CD4-positive, alpha-beta T cell (primary cell): ENCODE results near the gene LMBR1L. TPM values are rescaled to one million over a fixed set of nuclear protein-coding genes. Genes with fewer than 3 reads are reported as not detected.
"Not testable (repeated sequence)": the region's sequence is repeated elsewhere in the genome, so short reads cannot be mapped to it uniquely, and the experiment has no call there.

Experiments
- ATAC-seq: fragments of 200-7000 bp; cut with Tn5 transposase; one replicate; pipeline ENCODE4 v1.10.0; 2022; ENCODE audit warnings: mild to moderate bottlenecking; ENCODE audit not compliant: poor library complexity
- CTCF ChIA-PET: fragments of 350-600 bp; sonication (Branson Sonifier 250); formaldehyde crosslinking; loops from one replicate; lab custom pipeline; 2021; ENCODE audit warnings: antibody characterized with exemption, inconsistent platforms; lab: Charles Lee
- POLR2A ChIA-PET: fragments of 350-600 bp; sonication (Branson Sonifier 250); formaldehyde crosslinking; loops from one replicate; lab custom pipeline; 2021; ENCODE audit warnings: antibody characterized with exemption, inconsistent platforms; lab: Charles Lee
- DNase-seq, 14 experiments: peaks; one replicate each; pipeline ENCODE4 v3.0.0-alpha.2; 2013 to 2020; ENCODE audit warnings: mixed read lengths in 2 of 14
- H3K27ac ChIP-seq, 2 donors: one replicate each; pipeline versions ENCODE4 v1.5.1 to v1.7.0; 2013; ENCODE audit warnings: low read length in 2 of 2, low read depth in 1 of 2, mild to moderate bottlenecking in 1 of 2
- H3K27me3 ChIP-seq, 2 experiments: 1 replicate in 1 of 2; 2 replicates in 1 of 2; pipeline versions ENCODE4 v1.6.1 to v1.7.0; 2013; ENCODE audit warnings: low read length in 2 of 2, control low read depth in 1 of 2, mild to moderate bottlenecking in 1 of 2, moderate library complexity in 1 of 2; ENCODE audit not compliant: insufficient read depth in 2 of 2, control insufficient read depth in 1 of 2
- H3K36me3 ChIP-seq: one replicate; pipeline ENCODE4 v1.6.1; 2013; ENCODE audit warnings: low read length, control low read depth; ENCODE audit not compliant: insufficient read depth
- H3K4me1 ChIP-seq: one replicate; pipeline ENCODE4 v1.6.1; 2013; ENCODE audit warnings: low read length, control low read depth; ENCODE audit not compliant: insufficient read depth
- H3K4me3 ChIP-seq: one replicate; pipeline ENCODE4 v1.5.1; 2013; ENCODE audit warnings: mild to moderate bottlenecking, low read length, moderate library complexity
- H3K9me3 ChIP-seq, 2 experiments: 1 replicate in 1 of 2; 2 replicates in 1 of 2; pipeline versions ENCODE4 v1.6.1 to v1.7.0; 2013; ENCODE audit warnings: low read length in 2 of 2, mild to moderate bottlenecking in 2 of 2, control low read depth in 1 of 2, moderate library complexity in 1 of 2; ENCODE audit not compliant: control insufficient read depth in 1 of 2, insufficient read depth in 1 of 2
- H3K27ac Mint-ChIP-seq: one replicate; pipeline ENCODE4 v1.8.0; 2020; ENCODE audit warnings: mixed read lengths
- H3K27me3 Mint-ChIP-seq: one replicate; pipeline ENCODE4 v1.8.0; 2021; ENCODE audit warnings: mixed read lengths
- H3K36me3 Mint-ChIP-seq: one replicate; pipeline ENCODE4 v1.8.0; 2021; ENCODE audit warnings: low read depth, mixed read lengths
- H3K4me1 Mint-ChIP-seq: one replicate; pipeline ENCODE4 v1.8.0; 2021; ENCODE audit warnings: low read depth, mixed read lengths
- H3K4me3 Mint-ChIP-seq: one replicate; pipeline ENCODE4 v1.8.0; 2020; ENCODE audit warnings: mild to moderate bottlenecking, mixed read lengths
- H3K9me3 Mint-ChIP-seq: one replicate; pipeline ENCODE4 v1.8.0; 2020; ENCODE audit warnings: mixed read lengths
- intact Hi-C, 2 experiments: fragments of 100-400 bp; cut with DNase I in 1 of 2; cut with micrococcal nuclease in 1 of 2; formaldehyde crosslinking; loops; one replicate each; pipeline versions ENCODE4 v1.15.1 to v1.9.0; 2023 to 2025; cut with DNase I, micrococcal nuclease
- total RNA-seq, 174 experiments: library from RNA in 2 of 174; stranded (reverse) in 2 of 174; gene quantifications; one replicate each; pipeline ENCODE4 v1.2.3 and lab custom pipeline; 2021 to 2026
- TF ChIP-seq, protein P1 (sequence below): fragments of 200-600 bp; IDR thresholded peaks from one replicate; pipeline ENCODE4 v1.8.0; 2022; ENCODE audit warnings: antibody characterized with exemption, mild to moderate bottlenecking

LMBR1L gene
- total RNA-seq, 2 experiments from 2014 or later = 401 to 418 TPM

DNA sequence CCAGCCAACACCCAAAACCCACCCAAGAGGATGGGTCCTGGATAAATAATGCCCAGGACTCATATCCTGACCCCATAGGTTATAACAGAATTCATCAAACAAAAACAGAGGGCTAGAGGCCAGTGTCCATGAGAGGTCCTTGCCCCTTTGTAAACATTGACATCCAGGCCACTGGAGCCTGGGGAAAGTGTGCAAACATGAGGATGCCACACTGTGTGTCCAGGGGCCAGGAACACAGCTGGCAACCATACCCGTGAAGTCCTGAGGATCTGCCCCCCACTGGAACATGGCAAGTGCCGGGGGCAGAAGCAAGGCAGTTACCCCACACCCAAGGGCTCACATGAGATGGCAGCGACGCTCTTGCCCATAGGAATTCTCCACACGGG is 45.9 kb downstream of the LMBR1L start:
- Mint-ChIP-seq H3K36me3 (peaks cover 14% of the 10 kb centered on the region), H3K27ac (no peak overlapping the region), H3K27me3 (no peaks in the 10 kb centered on the region), H3K4me1 (peaks cover 28% of the 10 kb centered on the region), H3K4me3 (no peak overlapping the region), H3K9me3 (no peaks in the 10 kb centered on the region)
- Histone ChIP-seq H3K9me3 (no peaks in the 10 kb centered on the region), H3K27ac (no peak overlapping the region), H3K27me3 (no peaks in the 10 kb centered on the region), H3K36me3 (no peaks in the 10 kb centered on the region), H3K4me1 (peaks cover 23% of the 10 kb centered on the region), H3K4me3 (no peak overlapping the region)
- ATAC-seq = no peak
- TF ChIP-seq, protein P1, sequence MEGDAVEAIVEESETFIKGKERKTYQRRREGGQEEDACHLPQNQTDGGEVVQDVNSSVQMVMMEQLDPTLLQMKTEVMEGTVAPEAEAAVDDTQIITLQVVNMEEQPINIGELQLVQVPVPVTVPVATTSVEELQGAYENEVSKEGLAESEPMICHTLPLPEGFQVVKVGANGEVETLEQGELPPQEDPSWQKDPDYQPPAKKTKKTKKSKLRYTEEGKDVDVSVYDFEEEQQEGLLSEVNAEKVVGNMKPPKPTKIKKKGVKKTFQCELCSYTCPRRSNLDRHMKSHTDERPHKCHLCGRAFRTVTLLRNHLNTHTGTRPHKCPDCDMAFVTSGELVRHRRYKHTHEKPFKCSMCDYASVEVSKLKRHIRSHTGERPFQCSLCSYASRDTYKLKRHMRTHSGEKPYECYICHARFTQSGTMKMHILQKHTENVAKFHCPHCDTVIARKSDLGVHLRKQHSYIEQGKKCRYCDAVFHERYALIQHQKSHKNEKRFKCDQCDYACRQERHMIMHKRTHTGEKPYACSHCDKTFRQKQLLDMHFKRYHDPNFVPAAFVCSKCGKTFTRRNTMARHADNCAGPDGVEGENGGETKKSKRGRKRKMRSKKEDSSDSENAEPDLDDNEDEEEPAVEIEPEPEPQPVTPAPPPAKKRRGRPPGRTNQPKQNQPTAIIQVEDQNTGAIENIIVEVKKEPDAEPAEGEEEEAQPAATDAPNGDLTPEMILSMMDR = no peak
- intact Hi-C loops = loop anchor here (1.0 to 5.0 kb wide), 5 partner anchors 24 to 172 kb away; partner anchors contain the start of gene TUBA1B (in 1 of the 2)
- DNase-seq = no peak
- CTCF ChIA-PET = interaction anchor here (0.7 to 3.4 kb wide), 16 partner anchors 9 to 67 kb away, joined by 3 to 29 read pairs (median 6); partner anchors contain the start of genes LMBR1L and TUBA1B
- POLR2A ChIA-PET = interaction anchor here (1.2 to 1.6 kb wide), 3 partner anchors 27 to 212 kb away, joined by 3 to 12 read pairs (median 4); no protein-coding TSS in a partner anchor

DNA sequence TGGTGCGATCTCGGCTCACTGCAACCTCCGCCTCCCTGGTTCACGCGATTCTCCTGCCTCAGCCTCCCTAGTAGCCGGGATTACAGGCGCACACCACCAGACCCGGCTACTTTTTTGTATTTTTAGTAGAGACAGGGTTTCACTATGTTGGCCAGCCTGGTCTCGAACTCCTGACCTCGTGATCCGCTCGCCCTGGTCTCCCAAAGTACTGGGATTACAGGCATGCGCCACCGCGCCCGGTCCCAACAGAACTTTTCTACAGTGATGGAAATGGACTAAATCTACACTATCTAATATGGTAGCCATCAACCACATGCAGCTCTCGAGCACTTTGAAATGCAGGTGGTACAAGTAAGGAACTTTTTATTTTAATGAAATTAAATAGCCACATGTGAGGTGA is 48.7 kb downstream of the LMBR1L start:
- H3K36me3 ChIP-seq, H3K27me3 Mint-ChIP-seq, CTCF ChIA-PET, H3K4me3 ChIP-seq, H3K9me3 ChIP-seq, H3K9me3 Mint-ChIP-seq, H3K27me3 ChIP-seq, H3K27ac ChIP-seq, ATAC-seq, POLR2A ChIA-PET, DNase-seq: not testable (repeated sequence)
- Mint-ChIP-seq H3K4me3 (peak overlapping the region; percentile 51), H3K36me3 (peaks cover 26% of the 10 kb centered on the region), H3K27ac (peak overlapping the region; percentile 96), H3K4me1 (peaks cover 41% of the 10 kb centered on the region)
- intact Hi-C loops = loop anchor here in 1 of 2 experiments (5.0 kb wide), 1 partner anchor 70 kb away; the partner anchor contains the start of gene TUBA1B
- H3K4me1 ChIP-seq = peaks cover 42% of the 10 kb centered on the region

DNA sequence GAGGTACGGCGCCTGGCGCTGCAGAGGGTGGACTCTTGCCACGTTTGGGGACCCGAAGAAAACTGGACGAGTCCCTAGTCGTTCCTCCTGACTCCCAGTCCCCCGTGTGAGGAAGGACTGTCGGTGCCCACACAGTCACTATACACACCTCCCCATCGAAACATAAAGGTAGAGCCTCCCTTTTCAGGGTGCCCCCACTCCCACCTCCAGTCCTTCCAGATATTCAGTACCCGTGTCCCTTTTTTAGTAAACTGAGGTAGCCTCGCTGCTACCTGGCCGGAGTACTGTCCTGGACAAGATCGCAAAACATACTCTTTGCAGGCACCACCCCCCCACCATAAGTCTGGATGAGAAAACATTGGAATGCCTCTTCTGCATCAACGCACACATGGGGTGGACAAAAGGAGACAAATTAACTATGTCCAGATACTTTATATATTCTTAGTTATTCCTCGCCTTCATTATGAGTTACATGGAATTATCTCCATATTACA is 49.4 kb downstream of the LMBR1L start:
- CTCF ChIA-PET = no interaction called here
- H3K4me1 ChIP-seq = peaks cover 49% of the 10 kb centered on the region
- H3K27ac Mint-ChIP-seq = peak overlapping the region; percentile 96

More for the DNA sequence above, 49.4 kb downstream of the LMBR1L start:
- Histone ChIP-seq H3K27ac (peak overlapping the region; percentile 90 to 93), H3K9me3 (no peaks in the 10 kb centered on the region), H3K4me3 (peak overlapping the region; percentile 96), H3K27me3 (no peaks in the 10 kb centered on the region), H3K36me3 (no peaks in the 10 kb centered on the region)
- H3K36me3 Mint-ChIP-seq = peaks cover 26% of the 10 kb centered on the region
- H3K27me3 Mint-ChIP-seq = no peaks in the 10 kb centered on the region
- H3K4me1 Mint-ChIP-seq = peaks cover 48% of the 10 kb centered on the region
- POLR2A ChIA-PET = interaction anchor here (1.5 to 3.4 kb wide), 3 partner anchors 9 to 127 kb away, joined by 9 to 28 read pairs (median 11); partner anchors contain the start of genes RHEBL1, TUBA1A and TUBA1B
- H3K9me3 Mint-ChIP-seq = no peaks in the 10 kb centered on the region
- DNase-seq = peak in 1 of 14 experiments; percentile 21
- intact Hi-C loops = loop anchor here in 1 of 2 experiments (5.0 kb wide), 1 partner anchor 71 kb away; the partner anchor contains the start of gene TUBA1B
- peak overlapping the region; percentile 97 for H3K4me3 Mint-ChIP-seq
- ATAC-seq = no peak
- TF ChIP-seq, protein P1 = no peak
